ENCODE results near the gene ADIPOR2. TPM values are rescaled to one million over a fixed set of nuclear protein-coding genes. Genes with fewer than 3 reads are reported as not detected.

ADIPOR2 gene
- total and polyA plus RNA-seq, 2 of the 4 experiments (the other 2 are of a cell fraction) = 20.0 to 24.9 TPM

DNA sequence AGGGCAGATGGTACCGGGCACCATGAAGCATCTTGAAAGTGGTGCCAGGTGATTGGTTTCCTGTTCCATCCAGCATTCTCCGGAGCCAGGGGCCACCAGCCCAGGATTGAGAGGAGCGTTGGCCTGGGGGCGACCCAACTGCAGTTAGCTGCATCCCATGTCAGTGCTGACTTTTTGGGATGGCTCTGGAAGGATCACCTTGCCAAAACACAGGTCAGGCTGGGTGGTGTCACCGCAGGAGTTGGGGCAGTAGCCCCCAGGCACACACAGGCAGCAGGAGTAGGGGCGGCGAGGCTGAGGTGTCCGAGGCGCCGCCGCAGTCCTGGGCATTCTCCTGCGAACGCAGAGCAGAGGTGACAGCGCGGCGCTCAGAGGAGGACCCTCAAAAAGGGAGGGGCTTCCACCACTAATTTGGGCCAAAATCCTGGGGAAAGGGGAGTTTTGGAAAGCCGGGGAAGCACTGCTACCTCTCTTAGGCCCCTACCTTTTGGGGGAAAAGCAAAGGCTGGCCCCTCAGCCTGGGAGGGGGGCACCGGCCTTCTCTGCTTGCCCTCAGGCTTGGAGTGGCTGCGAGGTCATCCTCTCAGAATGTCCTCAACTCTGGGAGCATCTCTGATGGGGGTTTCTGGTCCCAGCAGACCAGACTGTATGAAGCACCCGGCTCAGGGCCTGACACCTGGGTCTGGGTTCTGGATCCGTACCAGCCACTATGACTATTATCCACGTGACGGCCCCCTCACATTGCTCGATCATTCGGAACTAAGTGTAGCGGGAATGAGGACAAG, 102.7 kb downstream of the ADIPOR2 start (continued):
- TF ChIP-seq, protein P1, sequence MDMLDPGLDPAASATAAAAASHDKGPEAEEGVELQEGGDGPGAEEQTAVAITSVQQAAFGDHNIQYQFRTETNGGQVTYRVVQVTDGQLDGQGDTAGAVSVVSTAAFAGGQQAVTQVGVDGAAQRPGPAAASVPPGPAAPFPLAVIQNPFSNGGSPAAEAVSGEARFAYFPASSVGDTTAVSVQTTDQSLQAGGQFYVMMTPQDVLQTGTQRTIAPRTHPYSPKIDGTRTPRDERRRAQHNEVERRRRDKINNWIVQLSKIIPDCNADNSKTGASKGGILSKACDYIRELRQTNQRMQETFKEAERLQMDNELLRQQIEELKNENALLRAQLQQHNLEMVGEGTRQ (IDR thresholded peaks at IDR 0.05; ENCODE audit: low read depth, low read length) = no peak
- no peak for TF ChIP-seq MAFK (IDR thresholded peaks at IDR 0.05; ENCODE audit: low read depth, low read length)

DNA sequence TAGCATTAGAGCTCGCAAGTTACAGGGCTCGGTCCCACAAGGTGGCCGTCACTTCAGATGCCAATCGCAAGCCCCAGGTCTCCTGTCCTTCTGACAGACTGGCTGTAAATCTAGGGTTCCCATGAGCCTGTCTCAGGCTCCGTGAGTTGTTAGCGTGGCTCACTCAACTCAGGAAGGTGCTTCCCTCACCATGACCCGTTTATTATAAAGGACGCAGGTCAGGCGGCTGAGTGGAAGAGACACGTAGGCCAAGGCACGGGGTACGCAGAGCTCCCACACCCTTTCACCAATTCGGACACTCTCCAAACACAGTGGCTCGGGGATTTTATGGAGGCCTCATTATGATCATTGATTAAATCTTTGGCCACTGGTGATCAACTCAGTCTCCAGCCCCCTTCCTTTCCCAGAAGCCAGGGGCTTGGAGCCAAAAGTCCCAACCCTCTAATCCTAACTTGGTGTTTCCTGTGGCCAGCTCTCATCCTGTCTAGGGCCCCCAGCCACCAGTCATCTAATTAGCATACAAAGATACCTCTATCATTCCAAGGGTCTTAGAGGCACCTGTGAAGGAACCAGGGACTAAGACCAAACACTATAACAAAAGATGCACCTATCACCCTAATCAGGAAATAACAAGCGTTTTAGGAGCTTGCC, 103.7 kb downstream of the ADIPOR2 start:
- intact Hi-C loops (cut with micrococcal nuclease) = loop anchor here (5.0 kb wide), 2 partner anchors 162 to 258 kb away; partner anchors contain the start of gene CACNA1C
- peaks cover 4% of the 10 kb centered on the region; the same call in 1 of the 2 replicates for H3K9me1 ChIP-seq (ENCODE audit: insufficient read depth, low read length)
- no peak overlapping the region for H3K4me2 ChIP-seq (ENCODE audit: low read depth, low read length)
- no peak overlapping the region for H2BK20ac ChIP-seq (ENCODE audit: low read depth, low read length)
- no peak for ATAC-seq (ENCODE audit: low read depth)
- no peak overlapping the region for H4K91ac ChIP-seq (ENCODE audit: insufficient read depth, low read depth, low read length)
- no peak overlapping the region for H3K56ac ChIP-seq (ENCODE audit: extremely low read depth, insufficient read depth, low read length)
- dilution Hi-C loops (cut with HindIII; ENCODE audit: low sequenced_read_pairs, unreplicated experiment) = no loop called here
- no peak overlapping the region for H2AK9ac ChIP-seq (replicated peaks; ENCODE audit: low read depth, low read length, poor library complexity)
- BruUV-seq (replicated peaks) = no TSS peak
- H3K4ac ChIP-seq (ENCODE audit: low read depth, low read length) = no peak overlapping the region
- H2BK5ac ChIP-seq (ENCODE audit: low read depth, low read length, poor library complexity, severe bottlenecking) = no peak overlapping the region
- DNase-seq = no peak
- no peak overlapping the region for H3K4me3 ChIP-seq (ENCODE audit: insufficient read depth, low read depth, low read length)
- TF ChIP-seq MAZ (IDR thresholded peaks at IDR 0.05; ENCODE audit: borderline replicate concordance, low read depth, low read length) = no peak
- no peak for TF ChIP-seq RAD21 (IDR thresholded peaks at IDR 0.05; ENCODE audit: low read length)
- TF ChIP-seq NFE2L2 (IDR thresholded peaks at IDR 0.05; ENCODE audit: low read depth, low read length) = no peak
- no peak for TF ChIP-seq CHD1 (IDR thresholded peaks at IDR 0.05; ENCODE audit: low read depth, low read length)
- TF ChIP-seq SMC3 (IDR thresholded peaks at IDR 0.05; ENCODE audit: low read depth, low read length) = no peak
- no peak for TF ChIP-seq FOS (IDR thresholded peaks at IDR 0.05; ENCODE audit: low read depth, low read length)
- TF ChIP-seq MAFK (IDR thresholded peaks at IDR 0.05; ENCODE audit: low read depth, low read length) = no peak
- TF ChIP-seq POLR2A (IDR thresholded peaks at IDR 0.05; ENCODE audit: low read depth, low read length) = no peak
- TF ChIP-seq, protein P2, sequence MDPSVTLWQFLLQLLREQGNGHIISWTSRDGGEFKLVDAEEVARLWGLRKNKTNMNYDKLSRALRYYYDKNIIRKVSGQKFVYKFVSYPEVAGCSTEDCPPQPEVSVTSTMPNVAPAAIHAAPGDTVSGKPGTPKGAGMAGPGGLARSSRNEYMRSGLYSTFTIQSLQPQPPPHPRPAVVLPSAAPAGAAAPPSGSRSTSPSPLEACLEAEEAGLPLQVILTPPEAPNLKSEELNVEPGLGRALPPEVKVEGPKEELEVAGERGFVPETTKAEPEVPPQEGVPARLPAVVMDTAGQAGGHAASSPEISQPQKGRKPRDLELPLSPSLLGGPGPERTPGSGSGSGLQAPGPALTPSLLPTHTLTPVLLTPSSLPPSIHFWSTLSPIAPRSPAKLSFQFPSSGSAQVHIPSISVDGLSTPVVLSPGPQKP (IDR thresholded peaks at IDR 0.05; ENCODE audit: borderline replicate concordance, low read depth, low read length) = no peak
- TF ChIP-seq, protein P1 (IDR thresholded peaks at IDR 0.05; ENCODE audit: low read depth, low read length) = no peak
- TF ChIP-seq MXI1 (IDR thresholded peaks at IDR 0.05; ENCODE audit: borderline replicate concordance, low read depth, low read length) = no peak
- H3K27me3 ChIP-seq (ENCODE audit: control insufficient read depth, insufficient read depth, low read length) = no peaks in the 10 kb centered on the region; the same call in 1 of the 2 replicates
- no peak overlapping the region for H2BK120ac ChIP-seq (ENCODE audit: low read depth, low read length)
- 83% methylated on average over 7 of the region's 15 CpGs; no CpG with 5 or more reads in 1 of the 2 experiments for WGBS, 2 experiments (ENCODE audit: extremely low coverage in 2 of 2, insufficient read length in 1 of 2)
- H2BK15ac ChIP-seq (ENCODE audit: low read depth, low read length) = no peak overlapping the region
- no peak overlapping the region for H3K27ac ChIP-seq (ENCODE audit: insufficient read depth, low read length)
- no peaks in the 10 kb centered on the region for H3K36me3 ChIP-seq (ENCODE audit: control insufficient read depth, insufficient read depth, low read length)
- ChIA-PET POLR2A (ENCODE audit: unreplicated experiment) (no interaction called here), CTCF (interaction anchor here (0.7 to 1.4 kb wide), 3 partner anchors 13 to 145 kb away, joined by 3 to 4 read pairs (median 3); no protein-coding TSS in a partner anchor)
- H4K20me1 ChIP-seq (ENCODE audit: insufficient read depth, low read length) = 0 out of 2 replicates have a peak, but pooled peaks cover 6% of the 10 kb centered on the region
- no peak overlapping the region for H4K5ac ChIP-seq (ENCODE audit: low read depth, low read length)
- H3K14ac ChIP-seq (replicated peaks; ENCODE audit: low read depth, low read length) = no peak overlapping the region
- H2AK5ac ChIP-seq (ENCODE audit: low read depth, low read length) = no peak overlapping the region
- H4K8ac ChIP-seq (ENCODE audit: low read depth in 2 of 2, low read length in 2 of 2) = no peak overlapping the region
- no peak overlapping the region for H3K23ac ChIP-seq (ENCODE audit: low read depth, low read length)
- in situ Hi-C loops (cut with MboI; ENCODE audit: low sequenced_read_pairs) = loop anchor here (5.0 kb wide), 1 partner anchor 143 kb away; no protein-coding TSS in a partner anchor
- peak overlapping the region; percentile 28 for H2AFZ ChIP-seq (replicated peaks; ENCODE audit: low read length, poor library complexity)
- 0 out of 4 replicates have a peak, but pooled peaks cover 0 to 3% of the 10 kb centered on the region in 2 experiments for H3K79me1 ChIP-seq (ENCODE audit: low read depth in 1 of 2, low read length in 2 of 2)
- no peak overlapping the region for H3K9ac ChIP-seq (ENCODE audit: low read depth, low read length)
- H3K4me1 ChIP-seq (ENCODE audit: control insufficient read depth, insufficient read depth, low read length) = peaks cover 4% of the 10 kb centered on the region; the same call in 1 of the 2 replicates
- no peak overlapping the region for H3K18ac ChIP-seq (ENCODE audit: low read depth, low read length)
- H3K9me3 ChIP-seq (ENCODE audit: control insufficient read depth, insufficient read depth, low read length) = no peaks in the 10 kb centered on the region
